Measurements from ENCODE around the gene PCDH9. TPM values are rescaled to one million over a fixed set of nuclear protein-coding genes. Genes with fewer than 3 reads are reported as not detected.

The PCDH9 gene
- polyA plus RNA-seq, 1 of the 3 experiments (the other 2 are of a cell fraction), result 1.3 TPM

GRCh38 chr13:66537417-66537816 is 692.7 kb downstream of the PCDH9 start:
- no peaks in the 10 kb centered on the region for H4K20me1 ChIP-seq (ENCODE audit: insufficient read depth)
- H2AFZ ChIP-seq (ENCODE audit: low read depth), result no peak overlapping the region
- no peaks in the 10 kb centered on the region for H3K27me3 ChIP-seq (ENCODE audit: insufficient read depth)
- no peak overlapping the region for H3K4me3 ChIP-seq (ENCODE audit: low read depth in 2 of 2, low read length in 1 of 2)
- no peaks in the 10 kb centered on the region for H3K9me3 ChIP-seq
- 58% methylated on average over 1 of the region's 1 CpG for WGBS (ENCODE audit: low lambda C conversion rate)
- H3K9ac ChIP-seq, result no peak overlapping the region
- H3K36me3 ChIP-seq (replicated peaks in 1 of 2; ENCODE audit: control insufficient read depth in 1 of 2, insufficient read depth in 2 of 2, low read length in 1 of 2), result no peaks in the 10 kb centered on the region
- no peaks in the 10 kb centered on the region for H3K79me2 ChIP-seq (ENCODE audit: insufficient read depth)
- no peaks in the 10 kb centered on the region for H3K9me2 ChIP-seq
- H3K4me1 ChIP-seq (ENCODE audit: control insufficient read depth in 1 of 2, insufficient read depth in 2 of 2, low read depth in 1 of 2, low read length in 1 of 2), result no peaks in the 10 kb centered on the region; a peak in 1 of 4 replicates
- CTCF ChIA-PET, result no interaction called here
- H3F3A ChIP-seq (replicated peaks; ENCODE audit: insufficient read depth), result no peaks in the 10 kb centered on the region
- POLR2A ChIA-PET, result no interaction called here
- TF ChIP-seq FOXM1 (IDR thresholded peaks at IDR 0.05; ENCODE audit: low read depth) (no peak), RAD21 (IDR thresholded peaks at IDR 0.05; ENCODE audit: low read length) (no peak), TCF12 (IDR thresholded peaks at IDR 0.05) (no peak), NRF1 (IDR thresholded peaks at IDR 0.05; ENCODE audit: low read depth, low read length) (no peak), FOSL2 (IDR thresholded peaks at IDR 0.05; ENCODE audit: borderline replicate concordance, low read depth) (no peak), USF1 (IDR thresholded peaks at IDR 0.05; ENCODE audit: borderline replicate concordance, low read depth) (no peak), SMC3 (IDR thresholded peaks at IDR 0.05; ENCODE audit: low read depth, low read length) (no peak), POLR2AphosphoS5 (IDR thresholded peaks at IDR 0.05; ENCODE audit: low read depth, low read length) (no peak), MXI1 (IDR thresholded peaks at IDR 0.05; ENCODE audit: low read depth, low read length) (no peak)
- no peak for DNase-seq
- no peak overlapping the region for H3K4me2 ChIP-seq
- H3K27ac ChIP-seq (ENCODE audit: low read depth in 2 of 2, low read length in 1 of 2), result no peak overlapping the region

- Histone ChIP-seq H3F3A (replicated peaks; ENCODE audit: insufficient read depth) (no peaks in the 10 kb centered on the region), H2AFZ (ENCODE audit: low read depth) (no peak overlapping the region), H3K4me1 (ENCODE audit: control insufficient read depth in 1 of 2, insufficient read depth in 2 of 2, low read depth in 1 of 2, low read length in 1 of 2) (no peaks in the 10 kb centered on the region; a peak in 1 of 4 replicates), H3K9ac (no peak overlapping the region), H3K27ac (ENCODE audit: low read depth in 2 of 2, low read length in 1 of 2) (no peak overlapping the region), H4K20me1 (ENCODE audit: insufficient read depth) (no peaks in the 10 kb centered on the region), H3K4me2 (no peak overlapping the region), H3K4me3 (ENCODE audit: low read depth in 2 of 2, low read length in 1 of 2) (no peak overlapping the region), H3K27me3 (ENCODE audit: insufficient read depth) (no peaks in the 10 kb centered on the region), H3K36me3 (replicated peaks in 1 of 2; ENCODE audit: control insufficient read depth in 1 of 2, insufficient read depth in 2 of 2, low read length in 1 of 2) (no peaks in the 10 kb centered on the region), H3K79me2 (ENCODE audit: insufficient read depth) (no peaks in the 10 kb centered on the region), H3K9me3 (no peaks in the 10 kb centered on the region), H3K9me2 (no peaks in the 10 kb centered on the region)
- ChIA-PET POLR2A (no interaction called here), CTCF (no interaction called here)
- 62% methylated on average over 3 of the region's 3 CpGs for WGBS (ENCODE audit: low lambda C conversion rate)
- DNase-seq, result no peak
- TF ChIP-seq FOXJ3 (CRISPR knock-in tag; IDR thresholded peaks at IDR 0.05) (no peak), USF2 (IDR thresholded peaks at IDR 0.05; ENCODE audit: borderline replicate concordance, low read depth, low read length) (no peak), MEF2A (IDR thresholded peaks at IDR 0.05; ENCODE audit: borderline replicate concordance, low read depth) (no peak), SMC3 (IDR thresholded peaks at IDR 0.05; ENCODE audit: low read depth, low read length) (no peak), RCOR1 (IDR thresholded peaks at IDR 0.05; ENCODE audit: low read length) (no peak), NRF1 (IDR thresholded peaks at IDR 0.05; ENCODE audit: low read depth, low read length) (no peak), RAD21 (IDR thresholded peaks at IDR 0.05; ENCODE audit: low read length) (no peak), POLR2AphosphoS5 (IDR thresholded peaks at IDR 0.05; ENCODE audit: low read depth, low read length) (no peak), RFX5 (IDR thresholded peaks at IDR 0.05; ENCODE audit: low read length) (no peak), RXRA (IDR thresholded peaks at IDR 0.05; ENCODE audit: borderline replicate concordance, low read depth) (no peak), TAF1 (IDR thresholded peaks at IDR 0.05; ENCODE audit: borderline replicate concordance, low read depth, low read length) (no peak), FOXM1 (IDR thresholded peaks at IDR 0.05; ENCODE audit: low read depth) (no peak), USF1 (IDR thresholded peaks at IDR 0.05; ENCODE audit: borderline replicate concordance, low read depth) (no peak), GABPA (IDR thresholded peaks at IDR 0.05; ENCODE audit: low read depth) (no peak)
- TF ChIP-seq, protein P1, sequence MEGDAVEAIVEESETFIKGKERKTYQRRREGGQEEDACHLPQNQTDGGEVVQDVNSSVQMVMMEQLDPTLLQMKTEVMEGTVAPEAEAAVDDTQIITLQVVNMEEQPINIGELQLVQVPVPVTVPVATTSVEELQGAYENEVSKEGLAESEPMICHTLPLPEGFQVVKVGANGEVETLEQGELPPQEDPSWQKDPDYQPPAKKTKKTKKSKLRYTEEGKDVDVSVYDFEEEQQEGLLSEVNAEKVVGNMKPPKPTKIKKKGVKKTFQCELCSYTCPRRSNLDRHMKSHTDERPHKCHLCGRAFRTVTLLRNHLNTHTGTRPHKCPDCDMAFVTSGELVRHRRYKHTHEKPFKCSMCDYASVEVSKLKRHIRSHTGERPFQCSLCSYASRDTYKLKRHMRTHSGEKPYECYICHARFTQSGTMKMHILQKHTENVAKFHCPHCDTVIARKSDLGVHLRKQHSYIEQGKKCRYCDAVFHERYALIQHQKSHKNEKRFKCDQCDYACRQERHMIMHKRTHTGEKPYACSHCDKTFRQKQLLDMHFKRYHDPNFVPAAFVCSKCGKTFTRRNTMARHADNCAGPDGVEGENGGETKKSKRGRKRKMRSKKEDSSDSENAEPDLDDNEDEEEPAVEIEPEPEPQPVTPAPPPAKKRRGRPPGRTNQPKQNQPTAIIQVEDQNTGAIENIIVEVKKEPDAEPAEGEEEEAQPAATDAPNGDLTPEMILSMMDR (IDR thresholded peaks at IDR 0.05), result no peak
- TF ChIP-seq, protein P2, sequence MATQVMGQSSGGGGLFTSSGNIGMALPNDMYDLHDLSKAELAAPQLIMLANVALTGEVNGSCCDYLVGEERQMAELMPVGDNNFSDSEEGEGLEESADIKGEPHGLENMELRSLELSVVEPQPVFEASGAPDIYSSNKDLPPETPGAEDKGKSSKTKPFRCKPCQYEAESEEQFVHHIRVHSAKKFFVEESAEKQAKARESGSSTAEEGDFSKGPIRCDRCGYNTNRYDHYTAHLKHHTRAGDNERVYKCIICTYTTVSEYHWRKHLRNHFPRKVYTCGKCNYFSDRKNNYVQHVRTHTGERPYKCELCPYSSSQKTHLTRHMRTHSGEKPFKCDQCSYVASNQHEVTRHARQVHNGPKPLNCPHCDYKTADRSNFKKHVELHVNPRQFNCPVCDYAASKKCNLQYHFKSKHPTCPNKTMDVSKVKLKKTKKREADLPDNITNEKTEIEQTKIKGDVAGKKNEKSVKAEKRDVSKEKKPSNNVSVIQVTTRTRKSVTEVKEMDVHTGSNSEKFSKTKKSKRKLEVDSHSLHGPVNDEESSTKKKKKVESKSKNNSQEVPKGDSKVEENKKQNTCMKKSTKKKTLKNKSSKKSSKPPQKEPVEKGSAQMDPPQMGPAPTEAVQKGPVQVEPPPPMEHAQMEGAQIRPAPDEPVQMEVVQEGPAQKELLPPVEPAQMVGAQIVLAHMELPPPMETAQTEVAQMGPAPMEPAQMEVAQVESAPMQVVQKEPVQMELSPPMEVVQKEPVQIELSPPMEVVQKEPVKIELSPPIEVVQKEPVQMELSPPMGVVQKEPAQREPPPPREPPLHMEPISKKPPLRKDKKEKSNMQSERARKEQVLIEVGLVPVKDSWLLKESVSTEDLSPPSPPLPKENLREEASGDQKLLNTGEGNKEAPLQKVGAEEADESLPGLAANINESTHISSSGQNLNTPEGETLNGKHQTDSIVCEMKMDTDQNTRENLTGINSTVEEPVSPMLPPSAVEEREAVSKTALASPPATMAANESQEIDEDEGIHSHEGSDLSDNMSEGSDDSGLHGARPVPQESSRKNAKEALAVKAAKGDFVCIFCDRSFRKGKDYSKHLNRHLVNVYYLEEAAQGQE (IDR thresholded peaks at IDR 0.05; ENCODE audit: low read depth, low read length), result no peak
Observed at GRCh38 chr13:66536746-66537145, 693.4 kb downstream of the PCDH9 start.

Data from SK-N-SH (cell line).